HG03558 (cell line): ENCODE measurements around the gene ATG2B.
"Not testable (repeated sequence)": the region's sequence is repeated elsewhere in the genome, so short reads cannot be mapped to it uniquely, and the experiment has no call there.

ENCODE experiments used
- ATAC-seq: cut with Tn5 transposase; IDR thresholded peaks from one replicate; pipeline ENCODE4 v1.9.1; 2021; ENCODE audit warnings: moderate number of reproducible peaks; ENCODE audit not compliant: unreplicated experiment; ENCODE audit errors: extremely low read depth

ATG2B gene

DNA sequence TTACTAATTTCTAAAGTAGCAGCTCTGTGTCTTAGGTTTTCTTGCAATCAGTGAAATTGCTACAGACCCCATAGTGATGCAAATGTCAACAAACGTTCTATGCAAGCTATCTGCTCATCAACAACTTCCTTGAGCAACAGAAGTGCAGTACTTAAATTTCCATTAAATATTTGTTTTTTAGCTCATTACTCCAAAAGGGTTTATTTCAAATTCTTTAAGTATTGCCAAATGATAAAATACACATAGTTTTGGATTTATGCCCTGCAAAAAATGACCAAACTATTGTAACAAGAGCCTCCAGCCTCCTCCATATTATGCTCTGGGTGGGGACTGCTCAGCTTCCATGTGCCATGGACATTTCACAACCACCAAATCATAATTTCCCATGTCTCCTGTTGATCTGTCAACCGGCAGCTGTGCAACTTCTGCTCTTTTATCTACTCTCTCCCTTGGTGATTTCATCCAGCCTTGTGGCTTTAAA is 102.8 kb downstream of the ATG2B start:
- ATAC-seq: no peak

DNA sequence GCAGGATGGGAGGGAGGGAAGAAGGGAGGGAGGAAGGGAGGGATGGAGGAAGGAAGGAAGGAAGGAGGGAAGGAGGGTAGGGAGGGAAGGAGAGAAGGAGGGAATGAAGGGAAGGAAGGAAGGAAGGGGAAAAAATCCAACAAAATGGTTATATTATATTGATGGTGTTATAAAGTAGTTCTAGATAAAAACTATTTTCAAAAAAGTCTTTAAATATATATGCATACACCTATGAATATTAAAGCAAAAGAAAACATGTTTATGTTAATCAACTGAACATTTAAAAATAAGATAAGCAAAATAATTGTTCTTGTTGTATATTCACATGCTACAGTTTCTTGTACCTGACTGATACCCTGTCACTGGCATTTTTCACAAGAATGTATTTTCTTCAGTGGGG is 105.2 kb downstream of the ATG2B start:
- no peak for ATAC-seq

DNA sequence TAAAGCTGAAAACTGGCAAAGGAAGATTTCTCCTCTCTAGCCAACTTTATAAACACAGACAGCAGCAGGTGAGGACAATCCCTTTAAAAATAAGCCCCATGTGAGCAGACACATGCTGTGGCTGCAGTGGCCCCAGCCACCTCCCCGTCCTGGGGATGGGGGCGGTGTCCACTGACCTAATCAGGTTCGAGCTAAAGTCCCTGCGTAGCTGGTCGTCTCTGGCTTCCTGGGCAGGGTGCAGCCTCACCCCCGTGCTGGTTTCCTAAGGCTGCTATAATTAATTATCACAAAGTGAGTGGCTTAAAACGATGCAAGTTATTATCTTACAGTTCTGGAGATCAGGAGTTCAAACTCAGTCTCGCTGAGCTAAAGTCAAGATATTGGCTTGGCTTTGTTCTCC is 106.1 kb downstream of the ATG2B start:
- ATAC-seq: no peak

DNA sequence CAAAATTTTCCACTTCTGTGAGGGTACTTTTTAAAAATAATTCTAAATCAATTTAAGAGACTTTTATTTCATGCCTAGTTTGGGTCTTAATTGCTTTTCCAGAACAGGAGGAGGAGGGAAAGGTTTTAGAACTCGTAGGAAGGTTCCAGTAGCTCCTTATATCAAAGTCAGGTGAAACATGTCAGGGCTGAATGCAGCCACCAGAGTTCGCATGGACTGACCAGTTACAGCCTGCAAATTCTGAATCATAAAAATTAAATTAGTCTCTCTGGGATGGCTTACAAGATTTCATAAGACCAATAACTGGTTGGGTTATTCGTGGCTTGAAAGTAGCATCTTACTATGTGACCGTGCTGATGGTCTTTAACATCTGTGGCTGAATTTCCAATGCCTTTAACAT is 106.7 kb downstream of the ATG2B start:
- no peak for ATAC-seq

DNA sequence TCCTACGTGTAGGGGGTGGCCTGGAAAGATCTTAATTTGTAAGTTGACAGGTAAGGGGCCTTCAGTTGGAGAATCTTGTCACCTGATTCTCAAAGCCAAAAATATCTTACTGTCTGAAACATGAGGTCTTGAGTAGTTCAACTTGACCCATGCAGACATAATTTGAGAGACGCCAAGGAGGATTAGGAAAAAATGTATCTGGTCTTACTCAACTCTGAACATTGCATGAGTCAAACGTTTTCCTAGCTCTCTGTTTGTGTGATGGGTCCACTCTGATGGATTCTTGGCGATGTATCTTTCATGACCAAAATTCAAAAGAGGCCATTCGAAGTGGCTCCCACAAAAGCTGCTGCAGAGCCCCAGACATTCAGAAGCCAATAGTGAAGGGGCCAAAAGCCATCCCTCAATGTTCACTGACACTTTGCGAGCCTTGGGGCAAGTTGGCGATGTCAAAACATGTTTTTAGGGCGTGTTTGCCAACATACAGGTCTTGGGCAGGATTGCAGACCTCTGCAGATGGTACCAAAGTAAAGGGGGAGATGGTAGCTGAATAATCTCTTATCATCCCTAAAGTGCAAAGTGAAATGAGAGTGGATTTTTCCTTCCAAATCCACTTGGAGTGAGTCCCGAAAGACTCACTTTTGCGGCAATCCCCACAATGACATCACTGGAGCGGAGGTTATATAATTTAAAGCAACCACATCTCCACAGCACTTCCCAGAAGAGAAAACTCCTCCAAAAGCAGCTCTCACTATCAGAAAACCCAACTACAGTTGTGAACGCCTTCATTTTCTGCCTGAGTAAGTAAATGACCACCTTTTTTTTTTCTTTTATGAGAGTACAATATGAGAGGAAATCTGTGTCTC is 107.4 kb downstream of the ATG2B start, which contains the start of gene BDKRB1:
Gene BDKRB1, plus strand, starts transcription at position 710 of the 866 bp plus-strand sequence. CDS start 7,473 bp downstream, outside the sequence.
- ATAC-seq: no peak

DNA sequence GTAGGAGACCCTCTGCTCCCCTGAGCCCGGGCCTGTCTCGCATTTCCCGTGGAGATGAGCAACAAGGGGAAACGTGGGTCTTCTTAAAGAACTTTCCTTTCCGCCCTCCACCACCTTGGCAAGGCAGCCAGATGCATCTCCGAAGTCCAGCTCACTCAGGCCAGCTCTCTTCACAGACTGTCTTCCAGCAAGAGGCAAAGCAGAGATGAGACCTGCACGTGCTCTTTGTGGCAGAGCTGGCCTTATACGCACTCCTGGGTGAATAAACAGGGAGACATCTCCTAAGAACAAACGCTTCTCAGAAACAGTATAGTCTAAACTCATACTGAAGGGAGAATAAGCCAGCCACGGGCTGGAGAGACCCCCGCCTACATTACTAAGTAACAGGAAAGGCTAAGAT is 108.5 kb downstream of the ATG2B start:
- ATAC-seq: no peak

- ATAC-seq: no peak
Observed at GRCh38 chr14:96252999-96253539, 110.1 kb downstream of the ATG2B start.

GRCh38 chr14:96252323-96252998 is 110.7 kb downstream of the ATG2B start:
- ATAC-seq: no peak

DNA sequence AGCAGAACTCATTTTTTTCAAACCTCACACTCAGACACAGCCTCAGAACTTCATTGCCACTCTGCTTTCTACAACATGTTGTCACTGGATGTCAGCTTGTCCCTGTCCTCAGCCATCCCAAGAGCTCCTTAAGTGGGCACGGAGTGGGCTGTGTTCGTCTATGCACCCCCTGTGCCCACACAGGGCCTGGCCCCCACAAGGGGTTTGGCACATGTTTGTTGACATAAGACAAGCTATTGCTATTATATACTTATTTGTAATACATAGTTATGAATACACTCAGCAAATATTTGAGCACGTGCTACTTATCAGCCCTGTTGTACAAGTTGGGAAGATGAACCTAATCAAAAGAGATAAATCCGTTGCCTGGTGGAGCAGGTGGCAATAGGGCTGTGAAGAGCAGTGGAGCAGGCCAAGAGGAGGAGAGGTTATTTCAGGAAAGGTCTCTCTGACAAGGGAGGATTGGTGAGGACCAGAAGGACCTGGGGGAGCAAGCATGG is 111.4 kb downstream of the ATG2B start:
- no peak for ATAC-seq

- no peak for ATAC-seq
Observed at GRCh38 chr14:96250485-96250884, 112.7 kb downstream of the ATG2B start.

DNA sequence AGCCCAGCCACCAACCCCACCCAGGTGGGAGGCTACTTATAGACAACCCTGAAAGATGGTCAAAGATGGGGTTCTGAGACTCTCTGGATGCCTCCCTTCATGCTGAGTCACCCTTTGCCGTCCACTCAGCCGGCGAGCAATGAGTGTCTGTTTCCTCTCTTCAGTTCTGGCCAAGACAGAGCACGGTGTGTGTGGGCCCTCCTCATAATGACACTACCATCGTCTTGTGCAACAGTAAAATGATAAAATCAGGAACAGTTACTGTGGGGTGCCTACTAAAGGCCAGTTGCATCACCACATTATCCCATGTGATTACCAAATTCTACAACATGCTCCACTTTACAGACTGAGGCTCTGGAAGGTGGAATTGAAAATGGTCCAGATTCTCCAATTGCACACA is 114.1 kb downstream of the ATG2B start:
- ATAC-seq: no peak

- no peak for ATAC-seq
Observed at GRCh38 chr14:96247031-96247430, 116.1 kb downstream of the ATG2B start.

DNA sequence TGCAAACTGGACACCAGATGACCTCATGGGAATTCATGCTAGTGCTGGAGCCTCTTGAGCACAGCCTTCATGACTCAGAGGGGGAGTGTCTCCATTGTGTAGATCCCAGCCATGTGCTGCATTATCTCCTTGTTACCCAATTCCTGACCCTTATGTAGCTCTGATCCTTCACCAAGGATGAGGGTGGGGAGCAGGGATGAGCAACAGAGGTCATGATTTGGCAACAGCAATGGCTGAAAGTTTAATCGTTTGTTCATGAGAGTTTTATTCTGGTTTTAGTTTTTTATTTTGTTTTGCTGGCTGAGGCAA is 116.6 kb downstream of the ATG2B start:
- no peak for ATAC-seq

DNA sequence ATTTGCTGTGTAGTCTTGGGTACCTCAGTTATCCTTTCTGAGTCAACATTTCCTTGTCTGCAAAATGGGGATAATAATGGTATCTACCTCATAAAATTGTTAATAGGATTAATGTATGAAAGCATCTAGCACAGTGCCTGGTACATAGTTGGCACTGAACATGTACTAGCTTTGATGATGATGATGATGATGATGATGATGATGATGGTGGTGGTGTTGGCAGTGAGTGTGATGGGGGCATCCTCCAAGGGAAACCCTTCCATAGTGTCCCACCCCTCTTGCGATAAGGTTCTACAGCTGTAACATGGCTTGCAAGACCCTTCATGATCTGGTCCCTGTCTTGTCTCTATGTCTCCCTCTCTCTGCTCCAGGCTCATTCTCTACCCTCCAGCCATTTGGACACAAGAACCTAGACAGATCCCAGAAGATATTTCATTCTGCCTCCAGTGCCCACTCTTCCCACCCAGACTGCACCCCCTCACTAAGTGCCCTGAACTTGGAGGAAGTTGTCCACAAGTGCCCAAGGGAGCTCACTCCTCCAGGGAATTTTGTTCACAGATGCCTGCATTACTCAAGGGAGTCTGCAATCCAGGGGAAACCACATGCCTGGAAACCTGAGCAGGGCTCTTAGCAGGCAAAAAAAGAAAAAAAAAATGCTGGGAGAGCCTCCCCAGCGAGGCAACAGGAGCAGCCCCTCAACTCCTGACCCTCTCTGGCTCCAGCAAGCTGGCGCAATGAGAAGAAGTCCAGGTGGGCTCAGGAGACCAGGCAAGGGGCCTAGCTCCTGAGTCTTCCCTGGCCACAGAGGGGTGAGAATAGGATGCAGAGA is 117.2 kb downstream of the ATG2B start:
- no peak for ATAC-seq

GRCh38 chr14:96245074-96245473 is 118.1 kb downstream of the ATG2B start:
- not testable (repeated sequence) for ATAC-seq

- ATAC-seq: no peak
Observed at GRCh38 chr14:96243785-96244184, 119.4 kb downstream of the ATG2B start.

DNA sequence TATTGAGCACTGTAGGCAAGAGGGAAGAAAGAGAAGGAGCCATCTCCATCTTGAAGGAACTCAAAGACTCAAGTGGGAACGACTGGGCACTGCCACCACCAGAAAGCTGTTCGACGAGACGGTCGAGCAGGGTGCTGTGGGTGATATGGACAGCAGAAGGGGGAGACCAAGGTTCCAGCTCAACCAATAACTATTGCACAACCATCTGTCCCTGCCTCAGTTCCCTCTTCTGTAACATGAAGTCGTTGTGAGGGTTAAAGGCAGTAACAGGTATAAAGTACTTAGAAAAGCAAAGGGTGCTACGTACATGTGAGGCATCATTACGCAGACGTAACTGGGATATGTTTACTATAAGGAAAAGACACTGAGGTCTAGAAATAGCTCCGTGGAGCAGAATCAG is 121.0 kb downstream of the ATG2B start:
- ATAC-seq: no peak

DNA sequence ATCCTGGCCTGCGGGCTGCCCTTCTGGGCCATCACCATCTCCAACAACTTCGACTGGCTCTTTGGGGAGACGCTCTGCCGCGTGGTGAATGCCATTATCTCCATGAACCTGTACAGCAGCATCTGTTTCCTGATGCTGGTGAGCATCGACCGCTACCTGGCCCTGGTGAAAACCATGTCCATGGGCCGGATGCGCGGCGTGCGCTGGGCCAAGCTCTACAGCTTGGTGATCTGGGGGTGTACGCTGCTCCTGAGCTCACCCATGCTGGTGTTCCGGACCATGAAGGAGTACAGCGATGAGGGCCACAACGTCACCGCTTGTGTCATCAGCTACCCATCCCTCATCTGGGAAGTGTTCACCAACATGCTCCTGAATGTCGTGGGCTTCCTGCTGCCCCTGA is 122.5 kb downstream of the ATG2B start:
- no peak for ATAC-seq

DNA sequence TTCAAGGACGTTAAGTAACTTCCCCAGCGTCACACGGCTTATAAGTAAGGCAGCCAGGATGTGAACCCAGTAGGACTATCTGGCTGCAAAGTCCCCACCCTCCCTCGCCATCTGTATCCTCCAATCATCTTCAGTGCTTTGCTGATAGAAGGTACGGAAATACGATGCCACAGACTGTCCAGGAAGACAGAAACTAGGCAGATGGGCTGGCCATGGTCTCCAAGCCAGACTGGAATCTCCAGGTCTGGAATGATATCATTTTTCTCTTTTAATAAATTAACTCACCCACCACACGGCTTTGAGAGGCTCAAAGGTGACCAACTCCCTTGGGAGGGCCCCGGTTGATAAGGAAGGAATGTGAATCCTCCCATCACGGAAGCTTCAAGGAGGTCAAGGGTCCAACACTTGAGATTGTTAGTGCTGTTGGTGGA is 123.4 kb downstream of the ATG2B start:
- no peak for ATAC-seq

- ATAC-seq: no peak
Observed at GRCh38 chr14:96238676-96239265, 124.4 kb downstream of the ATG2B start.
